PC-9 (cell line): ENCODE measurements around the gene GYPA.
"Not testable (repeated sequence)": the region's sequence is repeated elsewhere in the genome, so short reads cannot be mapped to it uniquely, and the experiment has no call there.

Experiments used
- CTCF ChIP-seq: fragments of 200-600 bp; sonication (generic); conservative IDR thresholded peaks from 2 replicates; pipeline ENCODE4 v1.6.1; 2017; ENCODE audit warnings: mixed run types, antibody characterized with exemption, mild to moderate bottlenecking, moderate library complexity
- EZH2 ChIP-seq: fragments of 200-600 bp; sonication (generic); IDR thresholded peaks from 2 replicates; pipeline ENCODE4 v1.8.0; 2017; ENCODE audit warnings: antibody characterized with exemption, low read depth

GRCh38 chr4:144128709-144129320 lies 11.7 kb downstream of the GYPA start:
- TF ChIP-seq CTCF, EZH2: not testable (repeated sequence)
